ENCODE results near the gene ARMC7.

DNA sequence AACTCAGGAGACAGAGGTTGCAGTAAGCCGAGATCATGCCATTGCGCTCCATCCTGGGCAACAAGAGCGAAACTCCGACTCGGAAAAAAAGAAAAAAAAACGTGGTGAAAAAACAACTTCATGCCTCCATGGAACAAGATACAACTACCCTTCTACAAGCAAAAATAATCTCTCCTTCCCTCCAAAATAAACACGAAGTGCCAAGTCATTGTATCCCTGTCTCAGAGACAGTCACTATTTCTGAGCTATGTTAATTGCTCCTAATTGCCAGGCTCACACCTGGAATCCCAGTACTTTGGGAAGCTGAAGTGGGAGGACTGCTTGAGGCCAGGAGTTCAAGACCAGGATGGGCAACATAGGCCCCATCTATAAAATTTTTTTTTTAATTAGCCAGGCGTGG, 41.0 kb upstream of the ARMC7 start:
- no peak for TF ChIP-seq REST (IDR thresholded peaks at IDR 0.05; ENCODE audit: borderline replicate concordance)
- TF ChIP-seq TAF1 (IDR thresholded peaks at IDR 0.05; ENCODE audit: low read depth) = no peak
- no peak for TF ChIP-seq EP300 (conservative IDR thresholded peaks at IDR 0.05; ENCODE audit: poor library complexity, severe bottlenecking)
- TF ChIP-seq, protein P1, sequence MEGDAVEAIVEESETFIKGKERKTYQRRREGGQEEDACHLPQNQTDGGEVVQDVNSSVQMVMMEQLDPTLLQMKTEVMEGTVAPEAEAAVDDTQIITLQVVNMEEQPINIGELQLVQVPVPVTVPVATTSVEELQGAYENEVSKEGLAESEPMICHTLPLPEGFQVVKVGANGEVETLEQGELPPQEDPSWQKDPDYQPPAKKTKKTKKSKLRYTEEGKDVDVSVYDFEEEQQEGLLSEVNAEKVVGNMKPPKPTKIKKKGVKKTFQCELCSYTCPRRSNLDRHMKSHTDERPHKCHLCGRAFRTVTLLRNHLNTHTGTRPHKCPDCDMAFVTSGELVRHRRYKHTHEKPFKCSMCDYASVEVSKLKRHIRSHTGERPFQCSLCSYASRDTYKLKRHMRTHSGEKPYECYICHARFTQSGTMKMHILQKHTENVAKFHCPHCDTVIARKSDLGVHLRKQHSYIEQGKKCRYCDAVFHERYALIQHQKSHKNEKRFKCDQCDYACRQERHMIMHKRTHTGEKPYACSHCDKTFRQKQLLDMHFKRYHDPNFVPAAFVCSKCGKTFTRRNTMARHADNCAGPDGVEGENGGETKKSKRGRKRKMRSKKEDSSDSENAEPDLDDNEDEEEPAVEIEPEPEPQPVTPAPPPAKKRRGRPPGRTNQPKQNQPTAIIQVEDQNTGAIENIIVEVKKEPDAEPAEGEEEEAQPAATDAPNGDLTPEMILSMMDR (IDR thresholded peaks at IDR 0.05; ENCODE audit: poor library complexity, severe bottlenecking) = no peak
- TF ChIP-seq POLR2AphosphoS5 (IDR thresholded peaks at IDR 0.05) = no peak
- TF ChIP-seq RAD21 (conservative IDR thresholded peaks at IDR 0.05) = no peak

Data from neural cell (in vitro differentiated cells).